NT2/D1 (cell line): ENCODE results near the gene PHLDB3.

Experiments used
- SUZ12 ChIP-seq: IDR thresholded peaks from 2 replicates; pipeline ENCODE4 v1.6.1; 2011; ENCODE audit not compliant: insufficient read length, insufficient read depth; ENCODE audit errors: extremely low read depth
- YY1 ChIP-seq: IDR thresholded peaks from 2 replicates; pipeline ENCODE4 v1.6.1; 2011; ENCODE audit not compliant: insufficient read length, insufficient read depth
- ZNF274 ChIP-seq: IDR thresholded peaks from 2 replicates; pipeline ENCODE4 v1.6.1; 2011; ENCODE audit warnings: mild to moderate bottlenecking, low read depth, low read length

DNA sequence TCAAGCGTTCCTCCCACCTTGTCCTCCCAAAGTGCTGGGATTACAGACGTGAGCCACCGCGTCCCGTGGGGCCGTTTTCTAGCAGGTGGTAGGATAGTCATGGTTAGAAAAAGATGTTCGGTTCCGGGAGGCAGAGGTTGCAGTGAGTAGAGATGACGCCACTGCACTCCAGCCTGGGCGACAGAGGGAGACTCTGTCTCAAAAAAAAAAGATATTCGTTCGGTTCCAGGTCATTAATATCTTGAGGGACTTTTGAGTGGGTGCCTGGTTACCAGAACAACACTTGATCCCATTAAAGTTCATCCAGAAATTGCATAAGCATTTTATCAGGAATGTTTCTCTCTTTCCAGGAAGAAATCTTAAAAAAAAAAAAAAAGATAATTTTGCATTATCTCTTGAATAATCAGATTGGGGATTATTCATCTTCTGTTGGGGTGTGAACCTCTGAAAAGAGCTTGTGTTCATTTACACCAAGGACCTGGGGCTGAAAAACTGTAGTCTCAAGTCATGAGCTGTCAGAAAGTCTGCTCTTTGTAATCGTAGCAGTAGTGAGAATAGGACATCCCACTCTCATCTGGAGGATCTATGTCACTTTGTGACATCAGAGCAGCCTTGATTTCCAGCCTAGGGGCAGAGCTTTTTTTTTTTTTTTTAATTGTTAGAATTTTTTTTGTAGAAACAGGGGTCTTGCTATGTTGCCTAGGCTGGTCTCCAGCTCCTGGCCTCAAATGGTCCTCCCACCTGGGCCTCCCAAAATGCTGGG, 23.5 kb upstream of the PHLDB3 start:
- TF ChIP-seq YY1 (no peak), ZNF274 (no peak), SUZ12 (no peak)
